ENCODE data around the gene HP.

- TF ChIP-seq, protein P1, sequence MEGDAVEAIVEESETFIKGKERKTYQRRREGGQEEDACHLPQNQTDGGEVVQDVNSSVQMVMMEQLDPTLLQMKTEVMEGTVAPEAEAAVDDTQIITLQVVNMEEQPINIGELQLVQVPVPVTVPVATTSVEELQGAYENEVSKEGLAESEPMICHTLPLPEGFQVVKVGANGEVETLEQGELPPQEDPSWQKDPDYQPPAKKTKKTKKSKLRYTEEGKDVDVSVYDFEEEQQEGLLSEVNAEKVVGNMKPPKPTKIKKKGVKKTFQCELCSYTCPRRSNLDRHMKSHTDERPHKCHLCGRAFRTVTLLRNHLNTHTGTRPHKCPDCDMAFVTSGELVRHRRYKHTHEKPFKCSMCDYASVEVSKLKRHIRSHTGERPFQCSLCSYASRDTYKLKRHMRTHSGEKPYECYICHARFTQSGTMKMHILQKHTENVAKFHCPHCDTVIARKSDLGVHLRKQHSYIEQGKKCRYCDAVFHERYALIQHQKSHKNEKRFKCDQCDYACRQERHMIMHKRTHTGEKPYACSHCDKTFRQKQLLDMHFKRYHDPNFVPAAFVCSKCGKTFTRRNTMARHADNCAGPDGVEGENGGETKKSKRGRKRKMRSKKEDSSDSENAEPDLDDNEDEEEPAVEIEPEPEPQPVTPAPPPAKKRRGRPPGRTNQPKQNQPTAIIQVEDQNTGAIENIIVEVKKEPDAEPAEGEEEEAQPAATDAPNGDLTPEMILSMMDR (IDR thresholded peaks at IDR 0.05), result no peak
- no peak for TF ChIP-seq EZH2 (IDR thresholded peaks at IDR 0.05; ENCODE audit: borderline replicate concordance, insufficient read depth, low read depth, low read length, poor library complexity, severe bottlenecking)
Observed at GRCh38 chr16:72021043-72021442, 33.3 kb upstream of the HP start.
